Fibroblast of mammary gland (primary cell): ENCODE data around the gene XYLT2.

Source experiments
- DNase-seq: peaks from one replicate; pipeline ENCODE4 v3.0.0-alpha.2; 2010; ENCODE audit warnings: low read depth
- H3K4me3 ChIP-seq: 2 replicates; pipeline ENCODE4 v1.5.1; 2011; ENCODE audit warnings: low read depth, mild to moderate bottlenecking, low read length, moderate library complexity; ENCODE audit not compliant: control insufficient read depth
- TF ChIP-seq, protein P1 (sequence below): conservative IDR thresholded peaks from 2 replicates; pipeline ENCODE4 v1.5.1; 2011; ENCODE audit warnings: low read depth, low read length, inconsistent platforms; ENCODE audit not compliant: control insufficient read depth, insufficient read depth

XYLT2 gene

DNA sequence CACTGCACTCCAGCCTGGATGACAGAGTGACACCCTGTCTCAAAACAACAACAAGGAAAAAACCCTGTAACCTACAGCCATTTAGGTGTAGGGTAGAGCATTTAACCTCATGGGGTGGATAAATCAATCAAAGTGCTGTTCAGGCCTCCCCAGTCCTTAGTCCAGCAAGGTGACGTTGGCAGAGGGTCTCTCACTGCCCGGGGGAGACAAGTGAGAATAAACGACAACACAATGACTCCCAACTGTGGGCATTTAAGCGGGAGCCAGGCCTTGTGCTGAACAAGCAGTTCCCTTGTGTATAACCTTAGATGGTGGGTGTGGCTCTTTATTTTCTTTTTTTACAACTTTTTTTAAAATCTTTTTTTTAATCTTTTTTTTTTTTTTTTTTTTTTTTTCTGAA lies 42.3 kb upstream of the XYLT2 start:
- TF ChIP-seq, protein P1, sequence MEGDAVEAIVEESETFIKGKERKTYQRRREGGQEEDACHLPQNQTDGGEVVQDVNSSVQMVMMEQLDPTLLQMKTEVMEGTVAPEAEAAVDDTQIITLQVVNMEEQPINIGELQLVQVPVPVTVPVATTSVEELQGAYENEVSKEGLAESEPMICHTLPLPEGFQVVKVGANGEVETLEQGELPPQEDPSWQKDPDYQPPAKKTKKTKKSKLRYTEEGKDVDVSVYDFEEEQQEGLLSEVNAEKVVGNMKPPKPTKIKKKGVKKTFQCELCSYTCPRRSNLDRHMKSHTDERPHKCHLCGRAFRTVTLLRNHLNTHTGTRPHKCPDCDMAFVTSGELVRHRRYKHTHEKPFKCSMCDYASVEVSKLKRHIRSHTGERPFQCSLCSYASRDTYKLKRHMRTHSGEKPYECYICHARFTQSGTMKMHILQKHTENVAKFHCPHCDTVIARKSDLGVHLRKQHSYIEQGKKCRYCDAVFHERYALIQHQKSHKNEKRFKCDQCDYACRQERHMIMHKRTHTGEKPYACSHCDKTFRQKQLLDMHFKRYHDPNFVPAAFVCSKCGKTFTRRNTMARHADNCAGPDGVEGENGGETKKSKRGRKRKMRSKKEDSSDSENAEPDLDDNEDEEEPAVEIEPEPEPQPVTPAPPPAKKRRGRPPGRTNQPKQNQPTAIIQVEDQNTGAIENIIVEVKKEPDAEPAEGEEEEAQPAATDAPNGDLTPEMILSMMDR = no peak
- no peak overlapping the region for H3K4me3 ChIP-seq
- DNase-seq = no peak

GRCh38 chr17:50304781-50305404 lies 41.0 kb upstream of the XYLT2 start:
- no peak for DNase-seq
- TF ChIP-seq, protein P1 = no peak
- no peak overlapping the region for H3K4me3 ChIP-seq

GRCh38 chr17:50307654-50308053 lies 38.3 kb upstream of the XYLT2 start:
- DNase-seq = no peak
- TF ChIP-seq, protein P1 = no peak

GRCh38 chr17:50308666-50309065 lies 37.3 kb upstream of the XYLT2 start:
- no peak for DNase-seq
- TF ChIP-seq, protein P1 = no peak
- H3K4me3 ChIP-seq = no peak overlapping the region

More at GRCh38 chr17:50307654-50308053, 38.3 kb upstream of the XYLT2 start:
- H3K4me3 ChIP-seq = no peak overlapping the region

GRCh38 chr17:50310455-50311111 lies 35.3 kb upstream of the XYLT2 start:
- DNase-seq = no peak
- no peak overlapping the region for H3K4me3 ChIP-seq
- TF ChIP-seq, protein P1 = no peak

GRCh38 chr17:50311112-50311460 lies 34.8 kb upstream of the XYLT2 start:
- H3K4me3 ChIP-seq = no peak overlapping the region
- TF ChIP-seq, protein P1 = no peak
- no peak for DNase-seq
